GM18868 (cell line): ENCODE data around the gene SMYD1.
"Not testable (repeated sequence)": the region's sequence is repeated elsewhere in the genome, so short reads cannot be mapped to it uniquely, and the experiment has no call there.

Experiments used
- ATAC-seq: cut with Tn5 transposase; IDR thresholded peaks from one replicate; pipeline ENCODE4 v1.9.1; 2021; ENCODE audit warnings: mild to moderate bottlenecking, moderate library complexity; ENCODE audit not compliant: unreplicated experiment

SMYD1 gene

DNA sequence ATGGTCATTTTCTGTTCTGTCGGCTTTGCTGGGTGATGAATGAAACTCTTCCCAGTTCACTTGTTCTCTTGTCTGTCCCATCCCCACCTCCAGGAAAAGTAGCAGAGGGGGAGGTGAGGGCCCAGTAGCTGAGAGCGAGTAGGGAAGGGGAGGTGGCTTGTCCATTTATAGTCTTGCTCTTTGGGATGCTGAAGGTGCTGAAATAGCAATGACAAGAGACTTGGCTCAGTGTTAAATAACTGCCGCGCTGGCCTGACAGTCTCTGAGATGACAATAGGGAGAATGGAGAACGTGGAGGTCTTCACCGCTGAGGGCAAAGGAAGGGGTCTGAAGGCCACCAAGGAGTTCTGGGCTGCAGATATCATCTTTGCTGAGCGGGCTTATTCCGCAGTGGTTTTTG is at the start of gene SMYD1:
TSS of gene SMYD1 (plus strand) at position 228 of the 400 bp plus-strand sequence. CDS start at position 268, 40 bp downstream.
- ATAC-seq, result no peak

DNA sequence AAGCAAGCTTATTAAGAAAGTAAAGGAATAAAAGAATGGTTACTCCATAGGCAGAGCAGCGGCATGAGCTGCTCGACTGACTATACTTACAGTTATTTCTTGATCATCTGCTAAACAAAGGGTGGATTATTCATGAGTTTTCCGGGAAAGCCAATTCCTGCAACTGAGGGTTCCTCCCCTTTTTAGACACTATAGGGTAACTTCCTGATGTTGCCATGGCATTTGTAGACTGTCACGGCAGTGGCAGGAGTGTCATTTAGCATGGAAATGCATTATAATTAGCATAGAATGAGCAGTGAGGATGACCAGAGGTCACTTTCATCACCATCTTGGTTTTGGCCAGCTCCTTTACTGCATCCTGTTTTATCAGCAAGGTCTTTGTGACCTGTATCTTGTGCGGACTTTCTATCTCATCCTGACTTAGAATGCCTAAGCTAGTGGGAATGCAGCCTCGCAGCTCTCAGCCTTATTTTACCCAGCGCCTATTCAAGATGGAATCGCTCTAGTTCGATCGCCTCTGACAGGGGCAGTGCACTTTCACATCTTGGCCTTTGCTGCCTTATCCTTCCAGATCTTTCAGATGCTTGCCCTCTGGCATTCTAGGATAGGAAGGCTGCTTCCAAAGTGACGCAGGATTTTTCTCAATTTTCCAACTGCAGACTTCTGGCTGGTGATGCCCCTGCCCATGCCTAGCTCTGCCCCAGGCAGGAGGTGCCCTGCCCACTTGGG is 49.4 kb upstream of the SMYD1 start:
- not testable (repeated sequence) for ATAC-seq

DNA sequence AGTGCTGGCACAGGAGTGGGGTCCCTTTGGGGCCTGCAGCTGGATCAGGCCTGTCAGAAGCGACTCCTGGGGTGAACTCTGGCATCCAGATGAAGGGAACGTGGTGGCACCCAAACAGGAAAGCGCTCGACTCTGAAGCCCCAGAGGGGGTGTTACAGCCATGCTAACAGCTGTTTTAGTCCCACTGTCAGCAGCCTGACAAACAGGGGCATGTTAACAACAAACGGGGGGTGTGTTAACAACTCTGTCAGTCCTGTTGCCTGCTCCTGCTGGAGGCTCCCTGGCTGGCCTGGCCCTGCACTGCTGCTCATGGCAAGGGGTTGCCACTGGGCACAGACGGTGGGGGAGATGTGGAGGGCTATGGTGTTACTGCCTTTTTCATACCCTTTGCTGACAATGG is 48.7 kb upstream of the SMYD1 start:
- ATAC-seq, result no peak

DNA sequence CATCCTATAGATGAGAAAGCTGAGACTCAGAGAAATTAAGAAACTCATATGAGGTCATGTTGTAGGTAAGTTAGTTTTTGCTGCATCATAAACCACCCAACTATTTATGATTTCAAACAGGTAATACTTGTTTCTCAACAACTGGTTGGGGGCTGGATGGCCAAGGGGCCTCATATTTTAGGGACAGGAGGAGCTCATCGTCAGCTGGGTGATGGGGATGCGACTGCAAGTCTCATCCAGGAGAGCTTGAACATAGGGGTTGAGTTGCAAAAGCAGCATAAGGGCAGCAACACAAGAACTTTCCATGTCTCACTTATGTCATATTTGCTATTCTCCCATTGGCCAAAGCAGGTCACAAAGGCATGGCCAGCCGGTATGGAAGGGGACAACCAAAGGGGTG is 47.6 kb upstream of the SMYD1 start:
- no peak for ATAC-seq

DNA sequence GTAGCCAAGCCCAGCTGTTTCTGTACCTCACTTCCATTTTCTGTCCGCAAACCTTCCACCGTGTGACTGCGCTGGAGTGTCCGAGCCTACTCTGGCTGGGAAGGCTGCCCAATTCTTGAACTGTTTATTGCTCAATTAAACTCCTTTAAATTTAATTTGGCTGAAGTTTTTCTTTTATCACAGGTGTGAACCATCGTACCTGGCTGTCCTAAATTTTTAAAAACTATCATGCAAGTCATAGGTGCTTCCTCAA is 45.0 kb upstream of the SMYD1 start:
- ATAC-seq, result no peak

DNA sequence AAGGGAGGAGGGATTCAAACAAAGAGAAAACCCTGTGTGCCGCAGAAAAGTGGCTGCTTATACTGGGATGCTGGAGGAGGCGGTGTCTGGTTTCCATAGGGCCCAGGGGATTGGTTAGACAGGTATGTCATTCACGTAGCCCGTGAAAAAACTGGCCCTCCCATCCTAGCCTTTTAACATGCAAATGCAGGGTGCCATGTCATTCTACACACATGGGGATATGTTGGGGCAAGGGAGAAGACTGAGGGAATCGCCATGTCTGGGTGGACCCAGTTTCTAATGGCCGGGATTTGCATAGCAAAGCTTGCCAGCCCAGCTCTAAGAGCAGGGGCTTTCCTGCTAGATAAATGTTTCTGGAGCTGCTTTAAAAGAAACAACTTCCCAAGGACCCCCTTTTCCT is 43.1 kb upstream of the SMYD1 start:
- no peak for ATAC-seq

DNA sequence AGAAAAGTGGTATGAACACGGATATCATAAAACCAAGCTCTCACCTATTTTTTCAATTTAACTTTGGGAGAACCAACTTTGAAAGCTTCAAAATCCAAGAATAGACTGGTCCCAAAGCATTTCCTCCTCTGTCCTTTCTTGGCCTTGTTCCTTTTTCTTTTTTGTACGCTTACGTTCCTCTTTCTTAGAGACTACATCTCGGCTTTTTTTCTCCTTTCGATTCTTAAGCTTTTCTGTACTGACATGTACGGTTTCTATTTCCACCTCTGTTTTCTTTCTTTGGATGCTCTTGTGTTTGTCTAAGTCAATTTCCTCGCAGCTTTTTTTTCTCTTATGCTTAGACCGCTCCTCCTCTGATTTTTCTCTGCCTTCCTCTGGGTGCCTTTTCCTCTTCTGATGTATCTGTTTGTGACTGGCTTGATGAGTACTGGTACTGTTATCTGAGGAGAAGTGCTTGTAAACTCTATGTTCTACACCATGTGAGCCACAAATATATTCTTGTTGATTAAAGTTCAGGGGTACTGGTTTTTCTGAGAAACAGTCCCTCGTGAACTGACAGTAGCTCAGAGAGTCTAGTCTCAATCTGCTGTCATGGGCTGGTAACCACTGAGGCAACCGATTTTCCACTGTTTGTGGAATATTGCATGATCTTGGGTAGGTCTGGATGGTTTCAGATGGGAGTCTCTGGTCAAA is 39.8 kb upstream of the SMYD1 start:
- ATAC-seq, result no peak

DNA sequence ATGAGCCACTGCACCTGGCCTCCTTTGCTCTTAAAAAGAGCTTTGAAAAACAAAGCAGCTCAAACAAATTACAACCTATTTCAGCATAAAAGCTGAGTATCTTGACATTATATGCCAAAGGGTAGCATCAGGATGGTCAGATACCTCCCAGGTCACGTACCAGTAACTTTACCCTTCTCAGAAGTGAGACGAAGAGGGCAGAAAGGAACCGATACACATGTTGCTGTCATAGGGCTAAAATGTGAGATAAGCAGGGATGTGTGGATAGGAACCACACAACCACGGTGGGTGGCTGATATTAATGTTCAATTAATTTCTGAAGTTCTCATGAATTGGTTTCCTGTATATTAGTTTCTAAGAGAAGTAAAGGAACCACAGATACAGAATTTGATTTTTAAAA is 38.7 kb upstream of the SMYD1 start:
- no peak for ATAC-seq

DNA sequence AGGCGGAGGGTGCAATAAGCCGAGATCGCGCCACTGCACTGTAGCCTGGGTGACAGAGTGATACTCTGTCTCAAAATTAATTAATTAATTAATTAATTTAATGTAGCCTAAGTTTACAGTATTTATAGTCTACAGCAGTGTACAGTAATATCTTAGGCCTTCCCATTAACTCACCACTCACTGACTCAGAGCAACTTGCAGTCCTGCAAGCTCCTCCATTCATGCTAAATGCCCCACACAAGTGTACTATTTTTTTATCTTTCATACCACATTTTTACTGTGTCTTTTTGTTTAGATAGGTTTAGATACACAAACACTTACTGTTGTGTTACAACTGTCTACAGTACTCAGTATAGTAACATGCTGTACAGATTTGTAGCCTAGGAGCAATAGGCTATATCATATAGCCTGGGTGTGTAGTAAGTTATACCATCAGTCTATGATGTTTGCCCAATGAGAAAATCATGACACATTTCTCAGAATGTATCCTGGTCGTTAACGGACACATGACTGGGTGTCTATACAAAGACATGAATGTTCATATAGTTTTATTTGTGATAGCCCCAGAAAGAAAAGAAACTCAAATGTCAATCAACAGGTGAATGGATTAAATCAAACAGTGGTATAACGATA is 35.4 kb upstream of the SMYD1 start:
- ATAC-seq, result no peak

DNA sequence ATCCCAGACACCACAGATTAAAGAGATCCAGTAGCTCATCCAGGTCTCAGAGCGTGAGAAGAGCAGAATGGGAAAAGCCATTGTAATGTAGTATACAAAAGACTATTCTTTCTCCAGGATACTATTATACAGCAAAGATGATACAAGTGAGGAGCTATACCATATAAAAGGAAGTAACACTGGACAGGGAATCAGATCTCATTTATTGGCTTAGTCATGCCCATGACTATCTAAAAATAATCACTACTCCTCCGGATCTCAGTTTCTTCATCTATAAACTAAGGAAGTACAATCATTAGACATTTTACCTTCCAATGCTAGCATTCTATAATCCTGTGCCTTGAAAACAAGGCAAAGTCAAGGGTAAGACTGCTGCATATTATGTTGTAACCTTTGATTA is 31.4 kb upstream of the SMYD1 start:
- ATAC-seq, result no peak

DNA sequence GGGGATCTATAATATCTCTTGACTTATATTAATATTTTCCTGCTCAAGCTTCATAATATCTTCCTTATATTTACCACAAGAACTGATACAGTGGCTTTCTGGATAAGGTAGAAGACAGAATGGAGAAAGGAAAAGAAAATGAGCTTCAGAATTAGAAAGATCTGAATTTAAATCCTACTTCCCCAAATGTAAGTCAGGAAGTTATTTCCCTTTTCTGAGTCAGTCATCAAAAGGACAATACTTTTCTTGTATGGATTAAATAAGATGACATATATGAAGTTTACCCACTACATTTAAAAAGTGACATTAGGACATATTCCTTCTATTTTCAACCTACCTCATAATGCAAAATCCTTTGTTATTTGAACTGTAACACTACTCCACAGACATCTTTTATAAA is 31.0 kb upstream of the SMYD1 start:
- ATAC-seq, result no peak

DNA sequence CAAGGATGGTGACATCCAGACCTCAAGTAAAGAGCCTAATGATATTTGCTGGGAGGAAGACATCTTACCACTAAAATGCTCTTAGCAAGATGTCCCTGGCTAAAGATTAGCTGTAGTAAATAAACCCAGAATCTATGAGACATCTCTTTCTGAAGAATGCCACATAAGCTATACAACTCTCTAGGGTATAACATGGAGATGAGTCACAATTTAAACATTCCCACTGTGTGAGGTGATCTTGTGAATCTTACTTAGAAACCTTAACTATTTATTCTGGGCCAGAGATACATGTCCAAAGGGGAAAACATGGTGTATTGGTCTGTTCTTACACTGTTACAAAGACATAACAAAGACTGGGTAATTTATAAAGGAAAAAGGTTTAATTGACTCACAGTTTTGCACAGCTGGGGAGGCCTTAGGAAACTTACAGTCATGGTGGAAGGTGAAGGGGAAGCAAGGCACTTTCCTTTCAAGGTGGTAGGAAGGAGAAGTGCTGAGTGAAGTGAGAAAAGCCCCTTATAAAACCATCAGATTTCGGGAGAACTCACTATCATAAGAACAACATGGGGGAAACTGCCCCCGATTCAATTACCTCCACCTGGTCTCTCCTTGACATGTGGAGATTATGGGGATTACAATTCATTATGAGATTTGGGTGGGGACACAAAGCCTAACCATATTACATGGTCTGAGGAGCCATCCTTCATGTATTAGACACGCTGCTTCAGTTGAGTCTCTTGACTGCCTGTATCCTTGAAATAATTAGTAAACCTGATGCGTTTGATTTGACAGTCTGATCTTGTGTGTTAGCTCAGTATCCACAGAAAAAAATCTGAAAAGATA is 29.1 kb upstream of the SMYD1 start:
- ATAC-seq, result no peak

DNA sequence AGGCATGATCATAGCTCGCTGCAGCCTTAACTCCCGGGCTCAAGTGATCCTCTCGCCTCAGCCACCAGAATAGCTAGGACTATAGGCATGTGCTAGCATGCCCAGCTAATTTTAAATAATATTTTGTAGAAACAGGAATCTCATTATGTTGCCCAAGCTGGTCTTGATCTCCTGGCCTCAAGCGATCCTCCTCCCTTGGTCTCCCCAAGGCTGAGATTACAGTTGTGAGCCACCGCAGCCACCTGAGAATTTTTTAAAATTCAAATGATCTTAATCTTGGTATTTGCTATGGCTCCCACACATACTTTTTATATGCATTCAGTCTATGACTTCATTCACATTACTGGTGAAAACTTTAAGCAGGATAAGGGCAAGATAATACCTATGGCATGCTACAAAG is 25.1 kb upstream of the SMYD1 start:
- ATAC-seq, result no peak

DNA sequence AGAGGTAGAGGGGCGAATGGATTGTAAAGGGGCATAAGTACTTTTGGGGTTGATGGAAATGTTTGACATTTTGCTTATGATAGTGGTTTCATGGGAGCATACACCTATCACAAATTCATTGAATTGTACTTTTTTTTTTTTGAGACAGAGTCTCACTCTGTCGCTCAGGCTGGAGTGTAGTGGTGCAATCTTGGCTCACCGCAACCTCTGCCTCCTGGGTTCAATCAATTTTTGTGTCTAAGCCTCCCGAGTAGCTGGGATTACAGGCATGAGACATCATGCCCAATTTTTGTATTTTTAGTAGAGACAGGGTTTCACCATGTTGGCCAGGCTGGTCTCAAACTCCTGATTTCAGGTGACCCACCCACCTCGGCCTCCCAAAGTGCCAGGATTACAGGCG is 22.1 kb upstream of the SMYD1 start:
- not testable (repeated sequence) for ATAC-seq

DNA sequence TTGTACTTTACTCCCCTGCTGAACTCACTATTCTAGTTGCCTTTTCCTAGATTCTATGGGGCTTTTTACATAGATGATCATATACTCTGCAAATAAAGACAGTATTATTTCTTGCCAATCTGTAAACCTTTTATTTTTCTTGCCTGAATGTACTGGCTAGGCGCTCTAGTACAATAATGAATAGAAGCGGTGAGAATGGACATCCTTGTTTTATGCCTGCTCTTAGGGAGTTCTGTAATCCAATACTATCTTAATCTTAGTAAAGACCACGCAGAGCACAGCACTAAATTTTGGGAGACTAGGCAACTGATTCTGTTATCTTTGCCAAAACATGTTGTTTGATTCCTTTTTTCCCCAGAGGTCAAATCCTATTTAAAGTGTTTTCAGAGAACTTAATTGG is 19.1 kb upstream of the SMYD1 start:
- ATAC-seq, result no peak

DNA sequence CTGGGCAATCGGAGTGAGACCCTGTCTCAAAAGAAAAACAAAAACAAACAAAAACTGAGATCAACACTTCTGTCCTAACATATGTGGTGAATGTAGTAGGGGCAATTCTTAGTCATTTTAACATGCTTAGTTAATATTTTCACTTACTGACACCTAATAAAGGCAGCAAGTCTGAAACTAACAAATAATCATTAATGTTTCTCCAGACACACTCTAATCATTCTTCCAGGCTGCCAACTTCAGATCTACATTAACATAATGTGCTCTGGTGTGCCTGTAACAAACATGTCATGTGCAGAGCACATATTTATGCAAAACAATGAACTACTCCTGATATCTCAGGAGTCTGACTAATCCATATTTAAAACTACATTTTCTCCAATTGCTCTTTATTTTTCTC is 18.0 kb upstream of the SMYD1 start:
- ATAC-seq, result no peak

DNA sequence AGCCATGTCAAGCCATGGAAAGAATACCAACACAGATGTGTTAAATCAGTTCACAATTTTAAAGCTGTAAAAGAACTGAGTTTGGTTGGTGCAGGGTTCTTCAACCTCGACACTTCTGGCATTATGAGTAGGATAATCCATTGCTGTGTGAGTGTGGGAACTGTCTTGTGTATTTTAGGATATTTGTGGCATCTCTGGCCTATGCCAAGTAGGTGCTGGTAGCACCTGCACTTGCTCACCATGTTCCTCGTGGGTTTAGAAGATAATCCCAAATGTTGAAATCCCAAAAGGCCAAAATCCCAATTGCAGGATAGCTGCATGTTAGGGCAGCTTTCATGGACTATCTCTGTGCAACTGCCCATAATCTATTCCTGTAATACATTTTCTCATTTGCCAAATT is 15.8 kb upstream of the SMYD1 start:
- no peak for ATAC-seq

DNA sequence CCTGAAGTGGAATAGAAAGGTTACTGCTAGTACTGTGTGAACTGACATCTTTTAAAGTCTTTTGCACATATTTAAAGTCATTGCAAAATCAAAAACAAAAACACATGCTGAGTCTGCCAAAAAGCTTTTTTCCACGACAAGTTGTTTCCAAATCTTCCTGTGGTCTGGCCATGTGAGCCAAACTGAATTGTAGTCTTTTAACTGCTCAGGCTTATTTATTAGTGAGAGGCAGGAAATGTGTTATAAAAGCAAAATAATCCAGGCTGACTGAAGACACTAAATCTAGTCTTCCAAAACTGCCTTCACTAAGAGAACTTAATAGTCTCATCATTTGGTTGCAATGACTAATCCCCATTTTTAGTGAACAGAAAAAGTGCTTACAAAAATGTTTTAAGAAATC is 14.3 kb upstream of the SMYD1 start:
- no peak for ATAC-seq

DNA sequence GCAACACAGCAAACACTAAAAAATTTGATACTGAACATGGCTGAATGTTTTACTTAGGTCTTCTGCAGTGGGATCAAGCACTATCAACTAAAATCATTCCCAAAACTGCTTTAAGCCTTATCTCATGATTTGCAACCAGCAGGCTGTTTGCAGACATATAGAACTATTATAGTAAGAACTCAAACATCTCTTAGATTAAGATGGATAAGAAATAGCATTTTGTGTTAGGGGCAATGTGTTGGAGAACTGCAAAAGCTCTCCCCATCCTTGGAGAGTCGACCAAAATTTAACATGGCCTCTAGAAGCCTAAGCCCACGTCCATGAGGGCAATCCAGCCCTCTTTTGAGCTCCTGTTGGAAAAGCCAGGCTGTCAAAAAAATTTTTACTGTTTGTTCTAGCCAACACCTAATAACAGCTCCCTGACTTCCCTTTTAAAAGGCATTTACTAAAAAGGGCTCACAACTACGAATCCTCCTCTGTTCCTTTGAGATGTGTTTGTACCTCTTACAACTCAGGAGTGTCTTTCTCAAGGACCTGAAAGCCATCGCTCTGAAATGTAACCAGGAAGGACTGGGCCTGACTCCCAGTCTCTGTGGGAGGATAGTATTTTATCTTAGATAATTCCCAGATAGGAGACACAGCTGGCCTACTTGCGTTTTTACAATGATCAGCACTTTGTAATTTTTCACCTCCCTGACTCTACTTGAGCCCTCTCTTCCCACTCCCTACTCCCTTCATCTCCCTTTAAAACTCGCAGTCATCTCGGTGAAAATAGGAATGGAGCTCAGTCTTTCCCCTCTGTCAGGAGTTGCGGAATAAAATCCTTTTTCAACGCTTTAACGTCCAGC is 13.5 kb upstream of the SMYD1 start:
- ATAC-seq, result no peak

DNA sequence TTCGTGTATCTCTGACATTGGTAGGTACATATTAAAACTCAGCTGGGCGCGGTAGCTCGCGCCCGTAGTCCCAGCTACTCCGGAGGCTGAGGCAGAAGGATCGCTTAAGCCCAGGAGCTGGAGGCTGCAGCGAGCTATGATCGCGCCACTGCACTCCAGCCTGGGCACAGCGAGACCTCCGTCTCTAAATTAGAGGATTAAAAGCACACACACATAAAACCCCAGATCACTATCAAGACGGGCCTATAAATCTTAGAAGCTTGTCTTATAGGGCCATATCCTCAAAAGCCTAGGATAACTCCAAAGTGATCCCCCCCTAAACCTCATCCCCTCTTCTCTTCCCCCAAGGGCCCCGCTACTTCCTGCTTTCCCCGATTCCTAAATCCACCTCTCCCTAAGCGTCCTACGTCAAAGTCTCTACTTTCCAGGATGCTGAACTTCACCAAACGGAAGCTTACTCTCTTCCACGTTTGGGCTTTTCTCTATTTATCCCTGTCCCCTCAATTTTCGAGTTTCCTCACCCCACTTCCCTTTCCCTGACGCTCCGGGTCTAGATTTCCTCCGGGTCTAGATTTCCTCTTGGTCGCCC is 12.7 kb upstream of the SMYD1 start:
- ATAC-seq, result no peak
